Measurements from ENCODE around the gene TSGA10.
A peak's percentile ranks its signal among the peaks of the same experiment; 100 is the strongest.
"Not testable (repeated sequence)": the region's sequence is repeated elsewhere in the genome, so short reads cannot be mapped to it uniquely, and the experiment has no call there.

The TSGA10 gene

GRCh38 chr2:99066075-99066958, 88.4 kb downstream of the TSGA10 start:
- peak; percentile 83 for ATAC-seq
- Mint-ChIP-seq H3K27ac (no peak overlapping the region), H3K4me1 (no peaks in the 10 kb centered on the region), H3K4me3 (no peak overlapping the region), H3K9me3 (no peaks in the 10 kb centered on the region), H3K27me3 (no peaks in the 10 kb centered on the region), H3K36me3 (no peaks in the 10 kb centered on the region)

GRCh38 chr2:99049187-99049586, 105.6 kb downstream of the TSGA10 start:
- peaks cover 54% of the 10 kb centered on the region for H3K36me3 Mint-ChIP-seq
- H3K9me3 Mint-ChIP-seq = peaks cover 22% of the 10 kb centered on the region
- ATAC-seq, H3K27ac Mint-ChIP-seq, H3K27me3 Mint-ChIP-seq, H3K4me1 Mint-ChIP-seq, H3K4me3 Mint-ChIP-seq: not testable (repeated sequence)

- peaks cover 19% of the 10 kb centered on the region for H3K9me3 Mint-ChIP-seq
- peaks cover 55% of the 10 kb centered on the region for H3K36me3 Mint-ChIP-seq
- H3K27ac Mint-ChIP-seq = peak overlapping the region; percentile 29
- H3K4me3 Mint-ChIP-seq, ATAC-seq, H3K27me3 Mint-ChIP-seq: not testable (repeated sequence)
- peaks cover 17% of the 10 kb centered on the region for H3K4me1 Mint-ChIP-seq
Observed at GRCh38 chr2:99040736-99041300, 113.9 kb downstream of the TSGA10 start.

- Mint-ChIP-seq H3K36me3 (peaks cover 29% of the 10 kb centered on the region), H3K4me1 (peaks cover 13% of the 10 kb centered on the region), H3K27ac (no peak overlapping the region), H3K4me3 (no peak overlapping the region), H3K27me3 (no peaks in the 10 kb centered on the region), H3K9me3 (peaks cover 8% of the 10 kb centered on the region)
- ATAC-seq = no peak
Observed at GRCh38 chr2:99035920-99036319, 118.8 kb downstream of the TSGA10 start.

GRCh38 chr2:99032786-99033185, 122.0 kb downstream of the TSGA10 start:
- H3K4me1 Mint-ChIP-seq = no peaks in the 10 kb centered on the region
- no peak overlapping the region for H3K27ac Mint-ChIP-seq
- no peak overlapping the region for H3K4me3 Mint-ChIP-seq
- no peaks in the 10 kb centered on the region for H3K9me3 Mint-ChIP-seq
- H3K36me3 Mint-ChIP-seq = peaks cover 15% of the 10 kb centered on the region
- ATAC-seq = no peak
- H3K27me3 Mint-ChIP-seq = no peaks in the 10 kb centered on the region

- Mint-ChIP-seq H3K9me3 (no peaks in the 10 kb centered on the region), H3K27ac (no peak overlapping the region), H3K36me3 (peaks cover 18% of the 10 kb centered on the region), H3K4me3 (no peak overlapping the region), H3K27me3 (no peaks in the 10 kb centered on the region), H3K4me1 (no peaks in the 10 kb centered on the region)
- no peak for ATAC-seq
Observed at GRCh38 chr2:99032001-99032400, 122.7 kb downstream of the TSGA10 start.

GRCh38 chr2:99031481-99031880, 123.3 kb downstream of the TSGA10 start:
- H3K27me3 Mint-ChIP-seq = no peaks in the 10 kb centered on the region
- no peaks in the 10 kb centered on the region for H3K4me1 Mint-ChIP-seq
- ATAC-seq = no peak
- no peaks in the 10 kb centered on the region for H3K9me3 Mint-ChIP-seq
- H3K27ac Mint-ChIP-seq = no peak overlapping the region
- peaks cover 21% of the 10 kb centered on the region for H3K36me3 Mint-ChIP-seq
- no peak overlapping the region for H3K4me3 Mint-ChIP-seq

- Mint-ChIP-seq H3K27me3 (no peaks in the 10 kb centered on the region), H3K27ac (no peak overlapping the region), H3K9me3 (peaks cover 9% of the 10 kb centered on the region), H3K36me3 (peaks cover 25% of the 10 kb centered on the region), H3K4me3 (no peak overlapping the region), H3K4me1 (no peaks in the 10 kb centered on the region)
- no peak for ATAC-seq
Observed at GRCh38 chr2:99028558-99028957, 126.2 kb downstream of the TSGA10 start.

GRCh38 chr2:99027856-99028255, 126.9 kb downstream of the TSGA10 start:
- H3K27me3 Mint-ChIP-seq = no peaks in the 10 kb centered on the region
- H3K4me3 Mint-ChIP-seq = no peak overlapping the region
- peaks cover 18% of the 10 kb centered on the region for H3K36me3 Mint-ChIP-seq
- H3K4me1 Mint-ChIP-seq = no peaks in the 10 kb centered on the region
- peaks cover 9% of the 10 kb centered on the region for H3K9me3 Mint-ChIP-seq
- ATAC-seq = no peak
- H3K27ac Mint-ChIP-seq = no peak overlapping the region

GRCh38 chr2:99000708-99001107, 154.0 kb downstream of the TSGA10 start:
- Mint-ChIP-seq H3K36me3 (peaks cover 70% of the 10 kb centered on the region), H3K27ac (no peak overlapping the region), H3K27me3 (no peaks in the 10 kb centered on the region), H3K9me3 (peaks cover 18% of the 10 kb centered on the region), H3K4me3 (no peak overlapping the region), H3K4me1 (no peaks in the 10 kb centered on the region)
- no peak for ATAC-seq

GRCh38 chr2:98988695-98989094, 166.0 kb downstream of the TSGA10 start:
- not testable (repeated sequence) for H3K4me1 Mint-ChIP-seq, H3K4me3 Mint-ChIP-seq, H3K9me3 Mint-ChIP-seq, H3K27me3 Mint-ChIP-seq, H3K27ac Mint-ChIP-seq, ATAC-seq
- peaks cover 15% of the 10 kb centered on the region for H3K36me3 Mint-ChIP-seq

GRCh38 chr2:98985905-98986666, 168.7 kb downstream of the TSGA10 start:
- Mint-ChIP-seq H3K4me3 (no peak overlapping the region), H3K4me1 (no peaks in the 10 kb centered on the region), H3K36me3 (peaks cover 15% of the 10 kb centered on the region), H3K9me3 (no peaks in the 10 kb centered on the region), H3K27ac (no peak overlapping the region), H3K27me3 (no peaks in the 10 kb centered on the region)
- ATAC-seq = peak; percentile 48

GRCh38 chr2:98975611-98976010, 179.1 kb downstream of the TSGA10 start:
- H3K36me3 Mint-ChIP-seq = peaks cover 49% of the 10 kb centered on the region
- H3K27me3 Mint-ChIP-seq = peaks cover 45% of the 10 kb centered on the region
- H3K4me1 Mint-ChIP-seq = no peaks in the 10 kb centered on the region
- no peak for ATAC-seq
- no peak overlapping the region for H3K27ac Mint-ChIP-seq
- peaks cover 33% of the 10 kb centered on the region for H3K9me3 Mint-ChIP-seq
- no peak overlapping the region for H3K4me3 Mint-ChIP-seq

GRCh38 chr2:98972582-98973167, 182.1 kb downstream of the TSGA10 start:
- Mint-ChIP-seq H3K4me3 (no peak overlapping the region), H3K36me3 (peaks cover 40% of the 10 kb centered on the region), H3K4me1 (no peaks in the 10 kb centered on the region), H3K9me3 (peaks cover 43% of the 10 kb centered on the region), H3K27ac (no peak overlapping the region), H3K27me3 (peaks cover 59% of the 10 kb centered on the region)
- no peak for ATAC-seq

GRCh38 chr2:98959810-98960507, 194.8 kb downstream of the TSGA10 start:
- no peak for ATAC-seq
- peaks cover 15% of the 10 kb centered on the region for H3K9me3 Mint-ChIP-seq
- H3K27me3 Mint-ChIP-seq = no peaks in the 10 kb centered on the region
- no peak overlapping the region for H3K27ac Mint-ChIP-seq
- no peaks in the 10 kb centered on the region for H3K36me3 Mint-ChIP-seq
- no peak overlapping the region for H3K4me3 Mint-ChIP-seq
- no peaks in the 10 kb centered on the region for H3K4me1 Mint-ChIP-seq
